Activated CD4-positive, alpha-beta T cell treated with anti-CD3 and anti-CD28 coated beads, Interleukin-2, Interleukin-6, amounts not matched to agents 100 ng/mL and 50 ng/mL, durations not matched to agents 16 hours and 8 hours (primary cell): Measurements from ENCODE around the gene MN1.
"Not testable (repeated sequence)": the region's sequence is repeated elsewhere in the genome, so short reads cannot be mapped to it uniquely, and the experiment has no call there.

Experiments
- DNase-seq: peaks from one replicate; pipeline ENCODE4 v3.0.0-alpha.2; 2020

The MN1 gene

GRCh38 chr22:27756212-27756660 lies 45.3 kb downstream of the MN1 start:
- no peak for DNase-seq

- DNase-seq: no peak
These were observed 45.9 kb downstream of the MN1 start for GRCh38 chr22:27755521-27756211.

- DNase-seq: no peak
These were observed 46.6 kb downstream of the MN1 start for GRCh38 chr22:27754888-27755480.

- no peak for DNase-seq
These were observed 47.2 kb downstream of the MN1 start for GRCh38 chr22:27754247-27754887.

GRCh38 chr22:27752771-27753170 lies 48.8 kb downstream of the MN1 start:
- DNase-seq: no peak

GRCh38 chr22:27752141-27752540 lies 49.4 kb downstream of the MN1 start:
- no peak for DNase-seq

- no peak for DNase-seq
These were observed 50.1 kb downstream of the MN1 start for GRCh38 chr22:27751277-27752070.

- no peak for DNase-seq
These were observed 50.8 kb downstream of the MN1 start for GRCh38 chr22:27750584-27751265.

- DNase-seq: no peak
These were observed 51.8 kb downstream of the MN1 start for GRCh38 chr22:27749597-27750225.

- no peak for DNase-seq
These were observed 52.8 kb downstream of the MN1 start for GRCh38 chr22:27748751-27749191.

GRCh38 chr22:27748349-27748748 lies 53.2 kb downstream of the MN1 start:
- DNase-seq: no peak

GRCh38 chr22:27747396-27748221 lies 53.9 kb downstream of the MN1 start:
- DNase-seq: no peak

- DNase-seq: no peak
These were observed 54.6 kb downstream of the MN1 start for GRCh38 chr22:27746918-27747317.

GRCh38 chr22:27745809-27746208 lies 55.7 kb downstream of the MN1 start:
- no peak for DNase-seq

GRCh38 chr22:27745154-27745553 lies 56.4 kb downstream of the MN1 start:
- DNase-seq: no peak

- DNase-seq: not testable (repeated sequence)
These were observed 57.5 kb downstream of the MN1 start for GRCh38 chr22:27744078-27744477.

GRCh38 chr22:27740202-27740748 lies 61.3 kb downstream of the MN1 start:
- no peak for DNase-seq

GRCh38 chr22:27737521-27737920 lies 64.0 kb downstream of the MN1 start:
- no peak for DNase-seq

- no peak for DNase-seq
These were observed 67.5 kb downstream of the MN1 start for GRCh38 chr22:27734066-27734465.

GRCh38 chr22:27732841-27733240 lies 68.7 kb downstream of the MN1 start:
- no peak for DNase-seq

- DNase-seq: no peak
These were observed 69.2 kb downstream of the MN1 start for GRCh38 chr22:27732391-27732790.
